SK-N-SH (cell line): ENCODE measurements around the gene UBR7.

Experiments
- EP300 ChIP-seq, 2 experiments: IDR thresholded peaks; 2 replicates each; pipeline versions ENCODE4 v1.4.0 to v1.6.1; 2012; ENCODE audit warnings: borderline replicate concordance in 1 of 2, low read depth in 1 of 2, low read length in 1 of 2
- RFX5 ChIP-seq: IDR thresholded peaks from 2 replicates; pipeline ENCODE4 v1.6.1; 2012; ENCODE audit warnings: mild to moderate bottlenecking, improper control_type of control experiment, low read length

GRCh38 chr14:93173943-93174395 lies 33.1 kb upstream of the UBR7 start:
- TF ChIP-seq RFX5: peak; percentile 95
- TF ChIP-seq EP300 (IDR thresholded peaks at IDR 0.05; ENCODE audit: borderline replicate concordance in 1 of 2, low read depth in 1 of 2, low read length in 1 of 2): no peak
